ENCODE results near the gene TMPRSS4. TPM values are rescaled to one million over a fixed set of nuclear protein-coding genes. Genes with fewer than 3 reads are reported as not detected.

TMPRSS4 gene
- total and polyA plus RNA-seq, 9 of the 15 experiments (the other 6 are each of a cell fraction or from before 2014, with no cell fraction given): 4.0 to 10.0 (median 5.6) TPM

DNA sequence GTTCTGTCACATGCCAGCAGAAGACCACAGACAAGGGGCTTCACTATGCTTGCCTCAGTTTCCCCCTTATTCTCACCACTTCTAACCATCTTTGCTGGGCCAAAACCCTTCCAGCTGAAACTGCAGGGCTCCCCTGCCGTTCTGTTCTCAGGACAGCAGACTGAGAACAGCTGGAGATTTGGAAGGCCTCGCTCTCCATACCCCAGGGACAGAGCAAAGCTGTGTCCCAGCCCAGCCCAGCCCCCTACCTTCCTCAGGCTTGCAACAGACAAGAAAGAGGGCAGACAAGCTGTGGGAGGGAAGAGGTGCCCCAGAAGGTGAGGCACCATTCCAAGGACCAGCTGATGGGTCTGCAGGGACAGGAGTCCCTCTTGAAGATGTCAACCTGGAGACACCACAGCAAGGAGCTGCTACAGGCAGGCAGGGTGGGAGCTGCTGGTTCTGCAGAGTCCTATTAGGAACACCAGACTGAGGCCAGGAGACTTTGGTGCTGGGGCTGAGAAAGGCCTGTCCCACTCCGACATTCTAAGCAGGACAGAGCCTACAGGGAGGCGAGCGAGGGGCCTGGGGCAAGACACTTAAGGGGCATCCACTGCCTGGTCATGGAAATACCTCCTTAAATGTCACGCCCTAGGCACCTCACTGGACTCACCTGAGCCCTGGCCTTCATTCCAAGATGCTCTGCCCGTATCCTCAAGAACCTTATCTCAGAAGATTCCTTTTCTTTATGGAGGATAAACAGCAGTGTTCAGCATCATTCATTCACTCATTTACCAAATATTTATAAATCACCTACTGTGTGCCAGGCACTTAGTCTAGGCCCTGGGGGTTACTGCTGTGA lies 92.6 kb downstream of the TMPRSS4 start:
- Histone ChIP-seq H2AFZ (ENCODE audit: low read depth, low read length) (no peak overlapping the region), H3K4me1 (replicated peaks in 1 of 2; ENCODE audit: control insufficient read depth in 2 of 2, insufficient read depth in 2 of 2, low read length in 2 of 2) (peaks cover 0 to 10% of the 10 kb centered on the region in 2 experiments; a peak in 2 of 5 replicates), H3K36me3 (ENCODE audit: control insufficient read depth, insufficient read depth, low read length) (no peaks in the 10 kb centered on the region), H3K4me3 (no peak overlapping the region), H3K27ac (ENCODE audit: extremely low read depth, low read depth, low read length) (no peak overlapping the region), H3K4me2 (ENCODE audit: insufficient read depth, low read length) (no peak overlapping the region), H3K9me1 (ENCODE audit: control insufficient read depth, insufficient read depth, low read length) (no peaks in the 10 kb centered on the region), H3K9ac (ENCODE audit: insufficient read depth in 1 of 2, low read depth in 2 of 2, low read length in 2 of 2) (no peak overlapping the region), H3K79me2 (ENCODE audit: control insufficient read depth, insufficient read depth, low read length) (no peaks in the 10 kb centered on the region), H4K20me1 (replicated peaks; ENCODE audit: control insufficient read depth, insufficient read depth, low read length) (peaks cover 22% of the 10 kb centered on the region), H3K27me3 (ENCODE audit: control insufficient read depth in 2 of 2, insufficient read depth in 2 of 2, low read length in 2 of 2) (peaks cover 23 to 82% of the 10 kb centered on the region in 2 experiments; a peak in 4 of 5 replicates), H3K9me3 (replicated peaks; ENCODE audit: control insufficient read depth, insufficient read depth, low read depth, low read length) (no peaks in the 10 kb centered on the region)
- no TSS peak for BruUV-seq (replicated peaks)
- DNase-seq (ENCODE audit: extremely low read depth in 1 of 4, low spot score in 3 of 4) (no peak), FAIRE-seq (no peak), ATAC-seq (no peak)
- intact Hi-C loops (cut with micrococcal nuclease) (loop anchor here (2.0 to 10.0 kb wide), 2 partner anchors 225 to 351 kb away; no protein-coding TSS in a partner anchor), in situ Hi-C loops (cut with MboI) (no loop called here)
- CTCF ChIA-PET (ENCODE audit: low intra/inter-chr PET ratio): no interaction called here
- 1% methylated on average over 7 of the region's 7 CpGs for WGBS (ENCODE audit: insufficient coverage, low coverage, missing lambda C conversion rate)
- TF ChIP-seq ZNF444 (CRISPR knock-in tag; IDR thresholded peaks at IDR 0.05) (no peak), ZKSCAN1 (IDR thresholded peaks at IDR 0.05; ENCODE audit: low read depth, low read length) (peak; percentile 76), ARID2 (IDR thresholded peaks at IDR 0.05) (no peak), LARP7 (IDR thresholded peaks at IDR 0.05) (no peak), RBM15 (IDR thresholded peaks at IDR 0.05; ENCODE audit: insufficient read depth, low read length) (no peak)
- POLR2A ChIA-PET: interaction anchor here (1.0 to 1.3 kb wide), 3 partner anchors 12 to 35 kb away, joined by 3 to 4 read pairs (median 3); no protein-coding TSS in a partner anchor
